GM23338 (cell line): ENCODE data around the gene DCT. TPM values are rescaled to one million over a fixed set of nuclear protein-coding genes. Genes with fewer than 3 reads are reported as not detected.

Experiments used
- ATAC-seq: fragments of 200-7000 bp; cut with Tn5 transposase; 3 replicates; pipeline ENCODE4 v1.9.1; 2020
- DNase-seq: peaks from one replicate; pipeline ENCODE4 v3.0.0-alpha.2; 2015; ENCODE audit warnings: low spot score
- H2AFZ ChIP-seq: fragments of 200-600 bp; sonication (generic); 2 replicates; pipeline ENCODE4 v1.8.0; 2016; ENCODE audit warnings: antibody characterized with exemption, mild to moderate bottlenecking, moderate library complexity
- H3F3A ChIP-seq: fragments of 200-600 bp; sonication (generic); replicated peaks from 2 replicates; pipeline ENCODE4 v1.8.0; 2017; ENCODE audit warnings: antibody characterized with exemption, mixed run types, low read depth
- H3K27ac ChIP-seq: fragments of 200-600 bp; sonication (generic); 2 replicates; pipeline ENCODE4 v1.6.1; 2016; ENCODE audit warnings: low read depth
- H3K27me3 ChIP-seq: fragments of 200-600 bp; sonication (generic); 2 replicates; pipeline ENCODE4 v1.8.0; 2016; ENCODE audit warnings: mild to moderate bottlenecking, mixed run types, moderate library complexity; ENCODE audit not compliant: insufficient read depth
- H3K36me3 ChIP-seq: fragments of 200-600 bp; sonication (generic); 2 replicates; pipeline ENCODE4 v1.8.0; 2016; ENCODE audit warnings: mild to moderate bottlenecking; ENCODE audit not compliant: insufficient read depth
- H3K4me1 ChIP-seq: fragments of 200-600 bp; sonication (generic); 2 replicates; pipeline ENCODE4 v1.8.0; 2016; ENCODE audit warnings: mild to moderate bottlenecking, moderate library complexity; ENCODE audit not compliant: insufficient read depth
- H3K4me2 ChIP-seq: fragments of 200-600 bp; sonication (generic); 2 replicates; pipeline ENCODE4 v1.7.1; 2017; ENCODE audit warnings: mixed run types
- H3K4me3 ChIP-seq: fragments of 200-600 bp; sonication (generic); 2 replicates; pipeline ENCODE4 v1.6.1; 2016; ENCODE audit warnings: mixed run types
- H3K79me2 ChIP-seq: fragments of 200-600 bp; sonication (generic); replicated peaks from 2 replicates; pipeline ENCODE4 v1.8.0; 2017; ENCODE audit warnings: mild to moderate bottlenecking; ENCODE audit not compliant: insufficient read depth
- H3K9me2 ChIP-seq: fragments of 200-600 bp; sonication (generic); 2 replicates; pipeline ENCODE4 v1.8.0; 2017; ENCODE audit not compliant: insufficient read depth
- H4K20me1 ChIP-seq: fragments of 200-600 bp; sonication (generic); replicated peaks from 2 replicates; pipeline ENCODE4 v1.8.0; 2017; ENCODE audit warnings: mild to moderate bottlenecking; ENCODE audit not compliant: insufficient read depth
- H3K27ac Mint-ChIP-seq: 2 replicates; pipeline ENCODE4 v1.8.0; 2020; ENCODE audit warnings: inconsistent platforms, mild to moderate bottlenecking, moderate library complexity, mixed read lengths
- H3K27me3 Mint-ChIP-seq: 3 replicates; pipeline ENCODE4 v1.8.0; 2022; ENCODE audit warnings: low read depth, mild to moderate bottlenecking, moderate library complexity, mixed read lengths, inconsistent platforms; ENCODE audit not compliant: insufficient read depth, poor library complexity
- H3K36me3 Mint-ChIP-seq: 3 replicates; pipeline ENCODE4 v1.8.0; 2021; ENCODE audit warnings: low read depth, mild to moderate bottlenecking, inconsistent platforms, moderate library complexity, mixed read lengths
- H3K4me1 Mint-ChIP-seq: 3 replicates; pipeline ENCODE4 v1.8.0; 2020; ENCODE audit warnings: mild to moderate bottlenecking, inconsistent platforms, mixed read lengths
- H3K4me3 Mint-ChIP-seq: 3 replicates; pipeline ENCODE4 v1.8.0; 2021; ENCODE audit warnings: moderate library complexity, mild to moderate bottlenecking, inconsistent platforms, mixed read lengths
- H3K9me3 Mint-ChIP-seq: 3 replicates; pipeline ENCODE4 v1.8.0; 2020; ENCODE audit warnings: moderate library complexity, mild to moderate bottlenecking, inconsistent platforms, mixed read lengths
- CREB1 ChIP-seq: fragments of 250-450 bp; sonication (Bioruptor Pico); IDR thresholded peaks from 2 replicates; pipeline ENCODE4 v1.5.0; 2020; ENCODE audit warnings: low read depth, mild to moderate bottlenecking, moderate library complexity
- EZH2 ChIP-seq: fragments of 200-600 bp; sonication (generic); IDR thresholded peaks from one replicate; pipeline ENCODE4 v1.8.0; 2017; ENCODE audit warnings: antibody characterized with exemption, mild to moderate bottlenecking, low read depth; ENCODE audit not compliant: unreplicated experiment
- EZH2phosphoT487 ChIP-seq: fragments of 200-600 bp; sonication (generic); IDR thresholded peaks from one replicate; pipeline ENCODE4 v1.8.1; 2018; ENCODE audit warnings: antibody characterized with exemption; ENCODE audit not compliant: unreplicated experiment
- JUNB ChIP-seq: IDR thresholded peaks from one replicate; pipeline ENCODE4 v1.6.1; 2016; ENCODE audit warnings: antibody characterized with exemption; ENCODE audit not compliant: unreplicated experiment
- NANOG ChIP-seq: IDR thresholded peaks from 2 replicates; pipeline ENCODE4 v1.6.1; 2016; ENCODE audit warnings: antibody characterized with exemption, borderline replicate concordance
- POLR2AphosphoS5 ChIP-seq: IDR thresholded peaks from 2 replicates; pipeline ENCODE4 v1.6.1; 2016; ENCODE audit warnings: antibody characterized with exemption, low read depth
- STAT1 ChIP-seq: IDR thresholded peaks from one replicate; pipeline ENCODE4 v1.6.1; 2016; ENCODE audit warnings: antibody characterized with exemption; ENCODE audit not compliant: unreplicated experiment
- ZNF114 ChIP-seq: fragments of 250-450 bp; sonication (Bioruptor Pico); IDR thresholded peaks from 2 replicates; pipeline ENCODE4 v1.5.0; 2020; ENCODE audit warnings: mild to moderate bottlenecking, moderate library complexity
- ZNF331 ChIP-seq: fragments of 250-450 bp; sonication (Bioruptor Pico); IDR thresholded peaks from 2 replicates; pipeline ENCODE4 v1.5.0; 2020; ENCODE audit warnings: low read depth, mild to moderate bottlenecking, moderate library complexity
- polyA plus RNA-seq: library from polyadenylated mRNA; unstranded; fragments of >200 nt; fragmentation: Nextera tagmentation; extraction: Ambion mirVana; gene quantifications from 2 replicates; pipeline ENCODE4 v1.2.1, GENCODE V29; 2016
- total RNA-seq: library from RNA; depleted of rRNA; stranded (reverse); fragments of >200 nt; shearing (Covaris generic); gene quantifications from 2 replicates; pipeline ENCODE4 v1.2.3, GENCODE V29; 2014
- TF ChIP-seq, protein P1 (sequence below): IDR thresholded peaks from one replicate; pipeline ENCODE4 v1.6.1; 2018; ENCODE audit warnings: antibody characterized with exemption; ENCODE audit not compliant: unreplicated experiment
- TF ChIP-seq, protein P2 (sequence below): fragments of 250-450 bp; sonication (Bioruptor Pico); IDR thresholded peaks from 2 replicates; pipeline ENCODE4 v1.5.0; 2020; ENCODE audit warnings: mild to moderate bottlenecking, moderate library complexity
- TF ChIP-seq, protein P3 (sequence below): IDR thresholded peaks from 2 replicates; pipeline ENCODE4 v1.6.1; 2016; ENCODE audit warnings: antibody characterized with exemption
- TF ChIP-seq, protein P4 (sequence below), 2 experiments: fragments of 200-600 bp in 1 of 2; sonication (generic) in 1 of 2; conservative IDR thresholded peaks; 2 replicates each; pipeline versions ENCODE4 v1.5.1 to v1.6.1; 2016 to 2017; ENCODE audit warnings: antibody characterized with exemption in 2 of 2, low read depth in 2 of 2, mild to moderate bottlenecking in 2 of 2, moderate library complexity in 1 of 2

Gene DCT
- total and polyA plus RNA-seq, 2 experiments from 2014 or later: 0.14 TPM; not detected in 1

DNA sequence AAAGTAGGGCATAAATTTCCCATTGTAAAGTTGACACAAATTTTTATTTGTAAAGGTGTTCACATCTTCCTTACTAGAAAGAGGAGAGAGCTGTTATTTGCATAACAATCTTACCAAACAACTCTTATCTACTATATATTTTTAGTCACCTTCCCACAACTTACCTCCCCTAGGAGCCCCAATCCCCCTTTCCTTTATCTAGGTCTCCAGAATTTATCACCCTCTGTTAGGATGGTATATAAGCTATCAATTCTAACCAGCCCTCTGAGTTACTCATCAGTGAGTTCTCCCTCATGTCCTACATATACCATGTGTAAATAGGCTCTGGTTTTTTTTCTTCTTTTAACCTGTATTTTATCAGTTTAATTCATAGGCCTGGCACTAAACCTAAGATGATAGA lies 62.2 kb downstream of the DCT start:
- no peak overlapping the region for H3K27ac Mint-ChIP-seq
- Histone ChIP-seq H3F3A (no peaks in the 10 kb centered on the region), H3K79me2 (no peaks in the 10 kb centered on the region), H3K4me1 (peaks cover 15% of the 10 kb centered on the region), H4K20me1 (no peaks in the 10 kb centered on the region), H2AFZ (no peak overlapping the region), H3K9me2 (peaks cover 3% of the 10 kb centered on the region; the same call in 1 of the 2 replicates), H3K27ac (no peak overlapping the region), H3K27me3 (no peaks in the 10 kb centered on the region), H3K36me3 (no peaks in the 10 kb centered on the region; the same call in 1 of the 2 replicates), H3K4me2 (no peak overlapping the region), H3K4me3 (no peak overlapping the region)
- TF ChIP-seq JUNB (no peak), ZNF114 (CRISPR knock-in tag) (no peak), EZH2 (no peak), EZH2phosphoT487 (no peak), POLR2AphosphoS5 (no peak), ZNF331 (CRISPR knock-in tag) (no peak), NANOG (no peak), STAT1 (no peak), CREB1 (CRISPR knock-in tag) (no peak)
- TF ChIP-seq, protein P1, sequence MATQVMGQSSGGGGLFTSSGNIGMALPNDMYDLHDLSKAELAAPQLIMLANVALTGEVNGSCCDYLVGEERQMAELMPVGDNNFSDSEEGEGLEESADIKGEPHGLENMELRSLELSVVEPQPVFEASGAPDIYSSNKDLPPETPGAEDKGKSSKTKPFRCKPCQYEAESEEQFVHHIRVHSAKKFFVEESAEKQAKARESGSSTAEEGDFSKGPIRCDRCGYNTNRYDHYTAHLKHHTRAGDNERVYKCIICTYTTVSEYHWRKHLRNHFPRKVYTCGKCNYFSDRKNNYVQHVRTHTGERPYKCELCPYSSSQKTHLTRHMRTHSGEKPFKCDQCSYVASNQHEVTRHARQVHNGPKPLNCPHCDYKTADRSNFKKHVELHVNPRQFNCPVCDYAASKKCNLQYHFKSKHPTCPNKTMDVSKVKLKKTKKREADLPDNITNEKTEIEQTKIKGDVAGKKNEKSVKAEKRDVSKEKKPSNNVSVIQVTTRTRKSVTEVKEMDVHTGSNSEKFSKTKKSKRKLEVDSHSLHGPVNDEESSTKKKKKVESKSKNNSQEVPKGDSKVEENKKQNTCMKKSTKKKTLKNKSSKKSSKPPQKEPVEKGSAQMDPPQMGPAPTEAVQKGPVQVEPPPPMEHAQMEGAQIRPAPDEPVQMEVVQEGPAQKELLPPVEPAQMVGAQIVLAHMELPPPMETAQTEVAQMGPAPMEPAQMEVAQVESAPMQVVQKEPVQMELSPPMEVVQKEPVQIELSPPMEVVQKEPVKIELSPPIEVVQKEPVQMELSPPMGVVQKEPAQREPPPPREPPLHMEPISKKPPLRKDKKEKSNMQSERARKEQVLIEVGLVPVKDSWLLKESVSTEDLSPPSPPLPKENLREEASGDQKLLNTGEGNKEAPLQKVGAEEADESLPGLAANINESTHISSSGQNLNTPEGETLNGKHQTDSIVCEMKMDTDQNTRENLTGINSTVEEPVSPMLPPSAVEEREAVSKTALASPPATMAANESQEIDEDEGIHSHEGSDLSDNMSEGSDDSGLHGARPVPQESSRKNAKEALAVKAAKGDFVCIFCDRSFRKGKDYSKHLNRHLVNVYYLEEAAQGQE: no peak
- TF ChIP-seq, protein P2, sequence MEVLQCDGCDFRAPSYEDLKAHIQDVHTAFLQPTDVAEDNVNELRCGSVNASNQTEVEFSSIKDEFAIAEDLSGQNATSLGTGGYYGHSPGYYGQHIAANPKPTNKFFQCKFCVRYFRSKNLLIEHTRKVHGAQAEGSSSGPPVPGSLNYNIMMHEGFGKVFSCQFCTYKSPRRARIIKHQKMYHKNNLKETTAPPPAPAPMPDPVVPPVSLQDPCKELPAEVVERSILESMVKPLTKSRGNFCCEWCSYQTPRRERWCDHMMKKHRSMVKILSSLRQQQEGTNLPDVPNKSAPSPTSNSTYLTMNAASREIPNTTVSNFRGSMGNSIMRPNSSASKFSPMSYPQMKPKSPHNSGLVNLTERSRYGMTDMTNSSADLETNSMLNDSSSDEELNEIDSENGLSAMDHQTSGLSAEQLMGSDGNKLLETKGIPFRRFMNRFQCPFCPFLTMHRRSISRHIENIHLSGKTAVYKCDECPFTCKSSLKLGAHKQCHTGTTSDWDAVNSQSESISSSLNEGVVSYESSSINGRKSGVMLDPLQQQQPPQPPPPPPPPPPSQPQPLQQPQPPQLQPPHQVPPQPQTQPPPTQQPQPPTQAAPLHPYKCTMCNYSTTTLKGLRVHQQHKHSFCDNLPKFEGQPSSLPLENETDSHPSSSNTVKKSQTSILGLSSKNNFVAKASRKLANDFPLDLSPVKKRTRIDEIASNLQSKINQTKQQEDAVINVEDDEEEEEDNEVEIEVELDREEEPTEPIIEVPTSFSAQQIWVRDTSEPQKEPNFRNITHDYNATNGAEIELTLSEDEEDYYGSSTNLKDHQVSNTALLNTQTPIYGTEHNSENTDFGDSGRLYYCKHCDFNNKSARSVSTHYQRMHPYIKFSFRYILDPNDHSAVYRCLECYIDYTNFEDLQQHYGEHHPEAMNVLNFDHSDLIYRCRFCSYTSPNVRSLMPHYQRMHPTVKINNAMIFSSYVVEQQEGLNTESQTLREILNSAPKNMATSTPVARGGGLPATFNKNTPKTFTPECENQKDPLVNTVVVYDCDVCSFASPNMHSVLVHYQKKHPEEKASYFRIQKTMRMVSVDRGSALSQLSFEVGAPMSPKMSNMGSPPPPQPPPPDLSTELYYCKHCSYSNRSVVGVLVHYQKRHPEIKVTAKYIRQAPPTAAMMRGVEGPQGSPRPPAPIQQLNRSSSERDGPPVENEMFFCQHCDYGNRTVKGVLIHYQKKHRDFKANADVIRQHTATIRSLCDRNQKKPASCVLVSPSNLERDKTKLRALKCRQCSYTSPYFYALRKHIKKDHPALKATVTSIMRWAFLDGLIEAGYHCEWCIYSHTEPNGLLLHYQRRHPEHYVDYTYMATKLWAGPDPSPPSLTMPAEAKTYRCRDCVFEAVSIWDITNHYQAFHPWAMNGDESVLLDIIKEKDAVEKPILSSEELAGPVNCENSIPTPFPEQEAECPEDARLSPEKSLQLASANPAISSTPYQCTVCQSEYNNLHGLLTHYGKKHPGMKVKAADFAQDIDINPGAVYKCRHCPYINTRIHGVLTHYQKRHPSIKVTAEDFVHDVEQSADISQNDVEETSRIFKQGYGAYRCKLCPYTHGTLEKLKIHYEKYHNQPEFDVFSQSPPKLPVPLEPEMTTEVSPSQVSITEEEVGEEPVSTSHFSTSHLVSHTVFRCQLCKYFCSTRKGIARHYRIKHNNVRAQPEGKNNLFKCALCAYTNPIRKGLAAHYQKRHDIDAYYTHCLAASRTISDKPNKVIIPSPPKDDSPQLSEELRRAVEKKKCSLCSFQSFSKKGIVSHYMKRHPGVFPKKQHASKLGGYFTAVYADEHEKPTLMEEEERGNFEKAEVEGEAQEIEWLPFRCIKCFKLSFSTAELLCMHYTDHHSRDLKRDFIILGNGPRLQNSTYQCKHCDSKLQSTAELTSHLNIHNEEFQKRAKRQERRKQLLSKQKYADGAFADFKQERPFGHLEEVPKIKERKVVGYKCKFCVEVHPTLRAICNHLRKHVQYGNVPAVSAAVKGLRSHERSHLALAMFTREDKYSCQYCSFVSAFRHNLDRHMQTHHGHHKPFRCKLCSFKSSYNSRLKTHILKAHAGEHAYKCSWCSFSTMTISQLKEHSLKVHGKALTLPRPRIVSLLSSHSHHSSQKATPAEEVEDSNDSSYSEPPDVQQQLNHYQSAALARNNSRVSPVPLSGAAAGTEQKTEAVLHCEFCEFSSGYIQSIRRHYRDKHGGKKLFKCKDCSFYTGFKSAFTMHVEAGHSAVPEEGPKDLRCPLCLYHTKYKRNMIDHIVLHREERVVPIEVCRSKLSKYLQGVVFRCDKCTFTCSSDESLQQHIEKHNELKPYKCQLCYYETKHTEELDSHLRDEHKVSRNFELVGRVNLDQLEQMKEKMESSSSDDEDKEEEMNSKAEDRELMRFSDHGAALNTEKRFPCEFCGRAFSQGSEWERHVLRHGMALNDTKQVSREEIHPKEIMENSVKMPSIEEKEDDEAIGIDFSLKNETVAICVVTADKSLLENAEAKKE (CRISPR knock-in tag): no peak
- TF ChIP-seq, protein P3, sequence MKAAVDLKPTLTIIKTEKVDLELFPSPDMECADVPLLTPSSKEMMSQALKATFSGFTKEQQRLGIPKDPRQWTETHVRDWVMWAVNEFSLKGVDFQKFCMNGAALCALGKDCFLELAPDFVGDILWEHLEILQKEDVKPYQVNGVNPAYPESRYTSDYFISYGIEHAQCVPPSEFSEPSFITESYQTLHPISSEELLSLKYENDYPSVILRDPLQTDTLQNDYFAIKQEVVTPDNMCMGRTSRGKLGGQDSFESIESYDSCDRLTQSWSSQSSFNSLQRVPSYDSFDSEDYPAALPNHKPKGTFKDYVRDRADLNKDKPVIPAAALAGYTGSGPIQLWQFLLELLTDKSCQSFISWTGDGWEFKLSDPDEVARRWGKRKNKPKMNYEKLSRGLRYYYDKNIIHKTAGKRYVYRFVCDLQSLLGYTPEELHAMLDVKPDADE: no peak
- TF ChIP-seq, protein P4, sequence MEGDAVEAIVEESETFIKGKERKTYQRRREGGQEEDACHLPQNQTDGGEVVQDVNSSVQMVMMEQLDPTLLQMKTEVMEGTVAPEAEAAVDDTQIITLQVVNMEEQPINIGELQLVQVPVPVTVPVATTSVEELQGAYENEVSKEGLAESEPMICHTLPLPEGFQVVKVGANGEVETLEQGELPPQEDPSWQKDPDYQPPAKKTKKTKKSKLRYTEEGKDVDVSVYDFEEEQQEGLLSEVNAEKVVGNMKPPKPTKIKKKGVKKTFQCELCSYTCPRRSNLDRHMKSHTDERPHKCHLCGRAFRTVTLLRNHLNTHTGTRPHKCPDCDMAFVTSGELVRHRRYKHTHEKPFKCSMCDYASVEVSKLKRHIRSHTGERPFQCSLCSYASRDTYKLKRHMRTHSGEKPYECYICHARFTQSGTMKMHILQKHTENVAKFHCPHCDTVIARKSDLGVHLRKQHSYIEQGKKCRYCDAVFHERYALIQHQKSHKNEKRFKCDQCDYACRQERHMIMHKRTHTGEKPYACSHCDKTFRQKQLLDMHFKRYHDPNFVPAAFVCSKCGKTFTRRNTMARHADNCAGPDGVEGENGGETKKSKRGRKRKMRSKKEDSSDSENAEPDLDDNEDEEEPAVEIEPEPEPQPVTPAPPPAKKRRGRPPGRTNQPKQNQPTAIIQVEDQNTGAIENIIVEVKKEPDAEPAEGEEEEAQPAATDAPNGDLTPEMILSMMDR (conservative IDR thresholded peaks at IDR 0.05; ENCODE audit: low read depth in 2 of 2): no peak
- no peaks in the 10 kb centered on the region for H3K27me3 Mint-ChIP-seq
- peaks cover 14% of the 10 kb centered on the region; the same call in 2 of the 3 replicates for H3K36me3 Mint-ChIP-seq
- peaks cover 11% of the 10 kb centered on the region for H3K4me1 Mint-ChIP-seq
- DNase-seq (no peak), ATAC-seq (no peak)
- H3K4me3 Mint-ChIP-seq: no peak overlapping the region
- H3K9me3 Mint-ChIP-seq: peaks cover 25% of the 10 kb centered on the region; the same call in 2 of the 3 replicates
